Uterus (tissue), 2 donors: ENCODE results near the gene MET.

Experiments
- POLR2A ChIP-seq, 2 donors: fragments of 450-650 bp; IDR thresholded peaks; one replicate each; pipeline ENCODE4 v1.6.1; 2016; ENCODE audit warnings: antibody characterized with exemption in 2 of 2, mild to moderate bottlenecking in 1 of 2, moderate library complexity in 1 of 2
- TF ChIP-seq, protein P1 (sequence below), 4 experiments: fragments of 200-600 bp in 2 of 4; fragments of 450-650 bp in 2 of 4; sonication (generic) in 2 of 4; IDR thresholded peaks; one replicate each; pipeline ENCODE4 v1.5.1; 2016 to 2019; ENCODE audit warnings: antibody characterized with exemption in 4 of 4, mild to moderate bottlenecking in 2 of 4, moderate library complexity in 1 of 4

DNA sequence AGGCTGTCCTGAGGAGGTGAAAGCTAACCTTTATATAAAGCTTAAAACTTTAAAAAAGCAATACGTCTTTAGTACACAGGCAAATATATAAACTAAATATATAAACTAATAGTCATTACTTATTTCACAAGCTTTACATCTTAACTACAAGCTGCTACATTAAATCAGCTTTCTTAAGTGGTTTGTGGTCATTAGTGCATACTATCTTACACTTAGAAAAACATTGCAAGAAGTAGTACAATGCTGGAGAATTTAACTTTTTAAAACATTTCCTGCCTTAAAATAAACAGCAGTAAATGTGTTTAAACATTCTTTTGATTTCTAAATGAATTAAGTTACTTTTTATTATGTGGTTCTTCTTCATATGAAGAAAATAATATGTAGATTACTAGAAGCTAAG is 36.3 kb downstream of the MET start:
- no peak for TF ChIP-seq POLR2A (IDR thresholded peaks at IDR 0.05)
- TF ChIP-seq, protein P1, sequence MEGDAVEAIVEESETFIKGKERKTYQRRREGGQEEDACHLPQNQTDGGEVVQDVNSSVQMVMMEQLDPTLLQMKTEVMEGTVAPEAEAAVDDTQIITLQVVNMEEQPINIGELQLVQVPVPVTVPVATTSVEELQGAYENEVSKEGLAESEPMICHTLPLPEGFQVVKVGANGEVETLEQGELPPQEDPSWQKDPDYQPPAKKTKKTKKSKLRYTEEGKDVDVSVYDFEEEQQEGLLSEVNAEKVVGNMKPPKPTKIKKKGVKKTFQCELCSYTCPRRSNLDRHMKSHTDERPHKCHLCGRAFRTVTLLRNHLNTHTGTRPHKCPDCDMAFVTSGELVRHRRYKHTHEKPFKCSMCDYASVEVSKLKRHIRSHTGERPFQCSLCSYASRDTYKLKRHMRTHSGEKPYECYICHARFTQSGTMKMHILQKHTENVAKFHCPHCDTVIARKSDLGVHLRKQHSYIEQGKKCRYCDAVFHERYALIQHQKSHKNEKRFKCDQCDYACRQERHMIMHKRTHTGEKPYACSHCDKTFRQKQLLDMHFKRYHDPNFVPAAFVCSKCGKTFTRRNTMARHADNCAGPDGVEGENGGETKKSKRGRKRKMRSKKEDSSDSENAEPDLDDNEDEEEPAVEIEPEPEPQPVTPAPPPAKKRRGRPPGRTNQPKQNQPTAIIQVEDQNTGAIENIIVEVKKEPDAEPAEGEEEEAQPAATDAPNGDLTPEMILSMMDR (IDR thresholded peaks at IDR 0.05): no peak
